ENCODE data around the gene MSANTD1.

The MSANTD1 gene

DNA sequence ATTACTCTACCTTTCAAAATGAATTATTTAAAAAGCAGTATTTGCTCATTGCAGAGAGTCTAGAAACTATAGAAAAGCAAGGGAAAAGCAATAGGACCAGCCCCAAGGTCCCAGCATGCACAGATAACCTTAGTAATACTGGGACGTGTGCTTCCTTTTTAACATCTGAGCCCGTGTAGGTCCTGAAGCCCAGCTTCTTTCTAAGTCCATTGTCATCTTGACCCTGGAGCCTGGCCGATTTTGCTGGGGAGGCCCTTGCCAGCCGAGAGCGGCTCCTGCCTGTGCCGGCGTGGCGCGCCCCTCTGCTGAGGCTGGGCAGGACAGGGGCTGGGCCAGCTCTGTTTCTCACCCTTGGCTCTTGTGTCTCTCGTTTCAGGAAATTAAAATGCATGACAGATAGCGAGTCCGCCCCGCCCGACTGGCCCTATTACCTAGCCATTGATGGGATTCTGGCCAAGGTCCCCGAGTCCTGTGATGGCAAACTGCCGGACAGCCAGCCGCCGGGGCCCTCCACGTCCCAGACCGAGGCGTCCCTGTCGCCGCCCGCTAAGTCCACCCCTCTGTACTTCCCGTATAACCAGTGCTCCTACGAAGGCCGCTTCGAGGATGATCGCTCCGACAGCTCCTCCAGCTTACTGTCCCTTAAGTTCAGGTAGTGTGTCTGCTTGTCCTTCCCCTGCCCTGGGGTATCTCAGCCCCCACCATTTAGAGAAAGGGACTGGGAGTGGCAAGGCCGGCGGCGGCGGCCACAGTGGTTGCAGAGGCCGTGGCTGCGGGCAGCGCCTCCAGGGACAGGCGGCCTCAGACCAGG lies 4.1 kb downstream of the MSANTD1 start:
- Histone ChIP-seq H3K27me3 (ENCODE audit: insufficient read depth, poor library complexity, severe bottlenecking) (no peaks in the 10 kb centered on the region), H3K4me3 (ENCODE audit: severe bottlenecking) (no peak overlapping the region), H3K36me3 (ENCODE audit: low read depth) (no peaks in the 10 kb centered on the region), H3K4me1 (ENCODE audit: insufficient read depth, poor library complexity, severe bottlenecking) (no peaks in the 10 kb centered on the region), H3K9me3 (ENCODE audit: severe bottlenecking) (no peaks in the 10 kb centered on the region), H3K27ac (ENCODE audit: poor library complexity, severe bottlenecking) (no peak overlapping the region)
- ATAC-seq (ENCODE audit: low read depth) (no peak), DNase-seq (ENCODE audit: low spot score) (peak; percentile 56)
- TF ChIP-seq, protein P1, sequence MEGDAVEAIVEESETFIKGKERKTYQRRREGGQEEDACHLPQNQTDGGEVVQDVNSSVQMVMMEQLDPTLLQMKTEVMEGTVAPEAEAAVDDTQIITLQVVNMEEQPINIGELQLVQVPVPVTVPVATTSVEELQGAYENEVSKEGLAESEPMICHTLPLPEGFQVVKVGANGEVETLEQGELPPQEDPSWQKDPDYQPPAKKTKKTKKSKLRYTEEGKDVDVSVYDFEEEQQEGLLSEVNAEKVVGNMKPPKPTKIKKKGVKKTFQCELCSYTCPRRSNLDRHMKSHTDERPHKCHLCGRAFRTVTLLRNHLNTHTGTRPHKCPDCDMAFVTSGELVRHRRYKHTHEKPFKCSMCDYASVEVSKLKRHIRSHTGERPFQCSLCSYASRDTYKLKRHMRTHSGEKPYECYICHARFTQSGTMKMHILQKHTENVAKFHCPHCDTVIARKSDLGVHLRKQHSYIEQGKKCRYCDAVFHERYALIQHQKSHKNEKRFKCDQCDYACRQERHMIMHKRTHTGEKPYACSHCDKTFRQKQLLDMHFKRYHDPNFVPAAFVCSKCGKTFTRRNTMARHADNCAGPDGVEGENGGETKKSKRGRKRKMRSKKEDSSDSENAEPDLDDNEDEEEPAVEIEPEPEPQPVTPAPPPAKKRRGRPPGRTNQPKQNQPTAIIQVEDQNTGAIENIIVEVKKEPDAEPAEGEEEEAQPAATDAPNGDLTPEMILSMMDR (IDR thresholded peaks at IDR 0.05; ENCODE audit: poor library complexity, severe bottlenecking), result no peak

DNA sequence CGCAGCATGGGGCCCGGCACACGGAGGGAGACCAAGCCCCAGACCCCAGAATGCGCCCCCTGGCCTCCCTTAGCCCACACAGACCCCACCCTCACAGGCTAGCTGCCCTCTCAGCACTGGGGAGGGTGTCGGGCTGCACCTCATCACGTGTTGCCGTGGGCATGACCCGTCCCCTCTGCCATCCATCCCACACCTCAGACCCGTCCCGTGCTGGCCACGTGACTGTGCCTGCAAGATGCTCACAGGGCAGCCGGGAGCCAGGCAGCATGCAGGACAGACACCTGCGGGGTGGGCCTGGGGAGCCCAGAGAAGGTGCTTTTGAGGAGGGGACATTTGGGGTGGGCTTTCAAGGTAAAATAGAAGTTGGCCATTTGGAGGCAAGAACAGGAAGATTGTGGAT lies 4.8 kb downstream of the MSANTD1 start:
- TF ChIP-seq, protein P1 (IDR thresholded peaks at IDR 0.05; ENCODE audit: poor library complexity, severe bottlenecking), result no peak
- Histone ChIP-seq H3K36me3 (ENCODE audit: low read depth) (no peaks in the 10 kb centered on the region), H3K4me3 (ENCODE audit: severe bottlenecking) (no peak overlapping the region), H3K4me1 (ENCODE audit: insufficient read depth, poor library complexity, severe bottlenecking) (no peaks in the 10 kb centered on the region), H3K27ac (ENCODE audit: poor library complexity, severe bottlenecking) (no peak overlapping the region), H3K27me3 (ENCODE audit: insufficient read depth, poor library complexity, severe bottlenecking) (no peaks in the 10 kb centered on the region), H3K9me3 (ENCODE audit: severe bottlenecking) (no peaks in the 10 kb centered on the region)
- DNase-seq (ENCODE audit: low spot score) (peak; percentile 51), ATAC-seq (ENCODE audit: low read depth) (no peak)

DNA sequence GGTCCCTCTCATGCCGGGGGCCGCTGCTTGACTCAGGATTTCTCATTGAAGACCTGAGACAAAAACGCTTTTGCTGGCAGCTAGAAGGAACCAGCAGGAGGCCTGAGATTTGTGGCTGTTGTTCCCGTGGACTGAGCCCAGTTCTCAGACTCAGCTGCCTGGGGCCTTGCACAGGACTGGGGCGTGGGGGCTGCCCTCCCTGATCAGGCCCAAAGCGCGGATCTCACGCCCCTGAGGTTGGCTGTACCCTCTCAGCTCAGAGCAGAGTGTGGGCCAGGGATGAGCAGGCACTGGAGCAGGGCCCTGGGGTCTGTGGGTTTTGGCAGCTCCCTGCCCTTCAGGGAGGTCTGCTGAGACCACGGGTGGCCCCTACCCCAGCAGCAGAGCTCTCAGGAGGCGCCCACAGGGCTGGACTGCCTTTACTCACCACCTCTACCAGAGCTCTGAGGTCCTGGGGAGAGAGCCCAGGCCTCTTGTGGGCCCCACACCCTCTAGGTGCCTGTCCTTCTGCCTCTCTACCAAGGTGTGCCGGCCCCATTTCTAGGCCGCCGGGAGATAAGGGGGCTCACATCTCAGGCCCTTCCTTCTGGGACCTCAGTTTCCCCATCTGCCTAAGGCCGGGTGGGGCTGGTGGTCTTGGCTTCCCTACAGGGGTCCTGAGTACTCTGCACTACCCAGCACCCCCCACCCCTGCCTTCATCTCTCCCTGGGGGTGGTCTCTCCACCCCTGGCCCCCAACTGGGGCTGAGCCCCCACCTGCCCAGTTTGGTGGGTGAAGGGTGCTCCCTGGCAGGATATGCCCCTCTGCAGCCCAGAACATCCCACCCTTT lies 5.6 kb downstream of the MSANTD1 start:
- no peak overlapping the region for H3K27ac ChIP-seq (ENCODE audit: poor library complexity, severe bottlenecking)
- no peaks in the 10 kb centered on the region for H3K4me1 ChIP-seq (ENCODE audit: insufficient read depth, poor library complexity, severe bottlenecking)
- TF ChIP-seq, protein P1 (IDR thresholded peaks at IDR 0.05; ENCODE audit: poor library complexity, severe bottlenecking), result no peak
- ATAC-seq (ENCODE audit: low read depth), result no peak
- no peaks in the 10 kb centered on the region for H3K36me3 ChIP-seq (ENCODE audit: low read depth)
- H3K9me3 ChIP-seq (ENCODE audit: severe bottlenecking), result no peaks in the 10 kb centered on the region
- no peaks in the 10 kb centered on the region for H3K27me3 ChIP-seq (ENCODE audit: insufficient read depth, poor library complexity, severe bottlenecking)
- DNase-seq (ENCODE audit: low spot score), result peak; percentile 46
- no peak overlapping the region for H3K4me3 ChIP-seq (ENCODE audit: severe bottlenecking)

DNA sequence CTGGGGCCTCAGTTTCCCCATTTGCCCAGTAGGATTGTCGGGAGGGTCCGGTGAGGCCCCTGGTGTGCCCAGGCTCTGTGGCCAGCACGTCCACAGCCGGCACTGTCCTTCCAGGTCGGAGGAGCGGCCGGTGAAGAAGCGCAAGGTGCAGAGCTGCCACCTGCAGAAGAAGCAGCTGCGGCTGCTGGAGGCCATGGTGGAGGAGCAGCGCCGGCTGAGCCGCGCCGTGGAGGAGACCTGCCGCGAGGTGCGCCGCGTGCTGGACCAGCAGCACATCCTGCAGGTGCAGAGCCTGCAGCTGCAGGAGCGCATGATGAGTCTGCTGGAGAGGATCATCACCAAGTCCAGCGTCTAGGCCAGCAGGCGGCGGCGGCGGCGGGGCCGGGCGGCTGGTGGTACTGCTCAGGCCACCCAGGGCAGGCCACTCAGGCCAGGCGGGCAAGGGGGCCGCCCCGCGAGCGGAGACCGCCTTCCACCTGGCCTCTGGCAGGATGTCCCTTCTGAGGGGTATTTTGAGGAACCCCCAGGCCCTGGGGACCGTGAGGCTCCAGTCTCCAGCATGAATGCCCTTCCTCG lies 6.7 kb downstream of the MSANTD1 start:
- no peak for ATAC-seq (ENCODE audit: low read depth)
- no peak overlapping the region for H3K27ac ChIP-seq (ENCODE audit: poor library complexity, severe bottlenecking)
- no peaks in the 10 kb centered on the region for H3K9me3 ChIP-seq (ENCODE audit: severe bottlenecking)
- H3K4me1 ChIP-seq (ENCODE audit: insufficient read depth, poor library complexity, severe bottlenecking), result no peaks in the 10 kb centered on the region
- TF ChIP-seq, protein P1 (IDR thresholded peaks at IDR 0.05; ENCODE audit: poor library complexity, severe bottlenecking), result no peak
- H3K36me3 ChIP-seq (ENCODE audit: low read depth), result no peaks in the 10 kb centered on the region
- DNase-seq (ENCODE audit: low spot score), result peak; percentile 48
- no peaks in the 10 kb centered on the region for H3K27me3 ChIP-seq (ENCODE audit: insufficient read depth, poor library complexity, severe bottlenecking)
- H3K4me3 ChIP-seq (ENCODE audit: severe bottlenecking), result no peak overlapping the region

All from RWPE2 (cell line).